Astrocyte (in vitro differentiated cells and primary cell): ENCODE results near the gene NOS1.

Experiments used
- CTCF ChIP-seq: IDR thresholded peaks from 2 replicates; pipeline ENCODE4 v1.5.1; 2011; ENCODE audit warnings: low read depth, mild to moderate bottlenecking, inconsistent platforms, low read length, moderate library complexity; ENCODE audit not compliant: insufficient read depth
- EZH2 ChIP-seq: IDR thresholded peaks from 2 replicates; pipeline ENCODE4 v1.6.1; 2012; ENCODE audit warnings: mild to moderate bottlenecking, low read length, inconsistent platforms; ENCODE audit not compliant: insufficient read depth

- TF ChIP-seq EZH2: no peak
- no peak for TF ChIP-seq CTCF
These were observed 202.4 kb downstream of the NOS1 start for GRCh38 chr12:117158911-117159553.
